Nucleus accumbens (tissue), 56 donors: ENCODE measurements around the gene UBE2E2.

Experiments
- DNase-seq, 56 donors: peaks; one replicate each; lab custom pipeline; 2025; lab: John Stamatoyannopoulos, UW

UBE2E2 gene

DNA sequence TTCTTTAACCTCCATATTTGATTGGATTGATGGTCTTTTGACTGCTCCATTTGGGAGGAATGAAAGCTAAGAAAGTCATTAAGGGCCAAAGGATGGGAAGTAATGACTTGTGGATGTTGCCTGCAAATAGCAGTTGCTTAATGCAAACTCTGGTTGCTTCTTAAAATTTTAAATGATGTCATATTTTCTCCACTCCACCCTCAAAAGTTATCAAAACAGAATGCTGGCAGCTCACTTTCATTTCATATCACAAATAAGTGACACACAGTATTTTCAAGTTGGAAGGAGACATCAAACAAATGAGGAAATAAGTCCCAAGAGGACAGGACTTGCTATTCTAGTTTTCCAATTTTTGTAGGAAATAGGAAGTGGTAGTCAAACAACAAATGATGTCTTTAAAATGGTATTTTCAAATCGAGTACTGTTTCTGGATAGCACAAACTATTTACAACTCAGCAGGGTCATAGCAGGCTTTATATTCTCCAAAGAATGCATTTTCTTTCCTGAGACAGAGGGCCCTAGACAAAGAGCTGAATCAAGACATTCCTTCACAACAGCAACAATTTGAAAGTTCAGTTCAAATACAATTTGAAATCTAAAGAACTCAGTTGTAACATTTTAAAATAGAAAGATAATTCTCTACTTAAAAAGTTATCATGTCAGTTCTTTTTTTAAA is 437.5 kb downstream of the UBE2E2 start:
- DNase-seq = no peak
